HUES64 (cell line): ENCODE data around the gene WIPF2.
"Not testable (repeated sequence)": the region's sequence is repeated elsewhere in the genome, so short reads cannot be mapped to it uniquely, and the experiment has no call there.

Experiments
- H3K27ac ChIP-seq: 2 replicates; pipeline ENCODE4 v1.7.0; 2013; ENCODE audit warnings: low read depth, low read length, inconsistent platforms
- H3K27me3 ChIP-seq: 2 replicates; pipeline ENCODE4 v1.6.1; 2013; ENCODE audit warnings: mild to moderate bottlenecking, low read length; ENCODE audit not compliant: insufficient read depth
- H3K36me3 ChIP-seq: 2 replicates; pipeline ENCODE4 v1.6.1; 2013; ENCODE audit warnings: mild to moderate bottlenecking, low read length; ENCODE audit not compliant: insufficient read depth
- H3K4me1 ChIP-seq: 2 replicates; pipeline ENCODE4 v1.6.1; 2013; ENCODE audit warnings: mild to moderate bottlenecking, low read length, moderate library complexity; ENCODE audit not compliant: insufficient read depth
- H3K4me3 ChIP-seq: 2 replicates; pipeline ENCODE4 v1.5.1; 2013; ENCODE audit warnings: mild to moderate bottlenecking, low read length, moderate library complexity
- H3K9ac ChIP-seq: 2 replicates; pipeline ENCODE4 v1.6.1; 2013; ENCODE audit warnings: mild to moderate bottlenecking, low read depth, low read length
- H3K9me3 ChIP-seq: 2 replicates; pipeline ENCODE4 v1.6.1; 2013; ENCODE audit warnings: low read depth, low read length; ENCODE audit not compliant: insufficient read depth
- WGBS: fragments of 150-250, 120-280 bp; methylation state at CpG from one replicate; pipeline ENCODE4 v1.1.7; 2013; ENCODE audit warnings: missing lambda C conversion rate; 5-methylcytosine and 5-hydroxymethylcytosine counted together

WIPF2 gene

GRCh38 chr17:40224718-40225550, 5.8 kb downstream of the WIPF2 start:
- Histone ChIP-seq H3K36me3 (no peaks in the 10 kb centered on the region), H3K27me3 (no peaks in the 10 kb centered on the region), H3K27ac (no peak overlapping the region), H3K4me1 (no peaks in the 10 kb centered on the region), H3K4me3 (no peak overlapping the region), H3K9me3 (no peaks in the 10 kb centered on the region), H3K9ac (no peak overlapping the region)
- WGBS: 90% methylated on average over 5 of the region's 5 CpGs

GRCh38 chr17:40229146-40229545, 10.0 kb downstream of the WIPF2 start:
- not testable (repeated sequence) for H3K27me3 ChIP-seq, H3K4me3 ChIP-seq, H3K4me1 ChIP-seq, H3K27ac ChIP-seq, H3K9me3 ChIP-seq, H3K9ac ChIP-seq
- WGBS: 98% methylated on average over 12 of the region's 14 CpGs
- peaks cover 12% of the 10 kb centered on the region for H3K36me3 ChIP-seq

DNA sequence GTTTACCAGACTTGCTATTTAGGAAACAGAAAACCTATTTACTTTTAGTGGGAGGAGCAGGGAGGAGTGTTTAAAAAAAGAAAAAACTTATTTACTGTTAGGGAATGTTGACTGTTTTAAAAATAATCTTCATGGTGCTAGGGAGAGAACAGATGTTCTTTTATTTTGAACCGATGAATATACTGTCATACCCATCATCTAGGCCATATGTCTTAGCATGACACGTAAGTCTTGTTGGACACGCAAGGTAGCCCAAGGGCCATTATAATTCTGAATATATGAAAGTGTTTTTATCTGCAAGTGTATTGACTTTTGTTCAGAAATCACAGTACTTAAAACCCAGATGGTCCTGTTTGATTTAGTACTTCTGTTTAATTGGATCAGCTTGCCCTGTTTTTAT, 11.6 kb downstream of the WIPF2 start:
- no peak overlapping the region for H3K9ac ChIP-seq
- 100% methylated on average over 3 of the region's 3 CpGs for WGBS
- peaks cover 16% of the 10 kb centered on the region for H3K36me3 ChIP-seq
- H3K4me1 ChIP-seq: no peaks in the 10 kb centered on the region
- no peak overlapping the region for H3K4me3 ChIP-seq
- H3K9me3 ChIP-seq: no peaks in the 10 kb centered on the region
- no peak overlapping the region for H3K27ac ChIP-seq
- H3K27me3 ChIP-seq: no peaks in the 10 kb centered on the region

GRCh38 chr17:40231928-40232327, 12.8 kb downstream of the WIPF2 start:
- H3K4me3 ChIP-seq, H3K27me3 ChIP-seq, H3K27ac ChIP-seq, H3K9ac ChIP-seq, H3K4me1 ChIP-seq, H3K9me3 ChIP-seq: not testable (repeated sequence)
- peaks cover 19% of the 10 kb centered on the region for H3K36me3 ChIP-seq
- 95% methylated on average over 4 of the region's 4 CpGs for WGBS

DNA sequence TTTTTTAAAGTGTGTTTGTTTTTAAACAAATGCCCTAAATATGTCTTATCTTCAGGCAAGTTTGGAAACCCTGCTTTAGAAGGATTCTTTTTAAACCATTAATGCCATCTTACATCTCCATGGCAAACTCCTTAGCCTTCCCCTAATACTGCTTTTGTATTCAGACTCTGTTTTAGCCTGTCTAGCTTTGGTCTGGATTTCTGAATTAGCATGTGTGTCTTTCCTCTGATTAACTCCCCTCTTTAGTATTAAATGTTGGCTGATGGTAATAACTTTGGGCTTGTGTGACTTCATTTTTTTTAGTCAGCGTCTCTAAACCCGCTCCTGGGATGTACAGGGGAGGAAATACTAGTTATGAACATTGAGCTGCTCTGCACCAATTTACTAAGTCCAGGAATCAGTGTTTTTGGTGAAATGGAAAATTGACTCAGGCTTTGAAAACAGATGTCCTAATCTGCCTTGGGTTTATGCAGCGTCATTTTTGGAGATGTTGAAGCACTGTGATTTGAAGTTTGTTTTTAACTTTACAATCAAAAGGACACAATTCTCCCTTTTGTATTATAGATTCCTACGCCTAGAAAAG, 22.2 kb downstream of the WIPF2 start:
- Histone ChIP-seq H3K9ac (no peak overlapping the region), H3K4me1 (no peaks in the 10 kb centered on the region), H3K4me3 (no peak overlapping the region), H3K27me3 (no peaks in the 10 kb centered on the region), H3K36me3 (peaks cover 3% of the 10 kb centered on the region; the same call in 1 of the 2 replicates), H3K27ac (no peak overlapping the region), H3K9me3 (no peaks in the 10 kb centered on the region)
- 93% methylated on average over 4 of the region's 4 CpGs for WGBS

GRCh38 chr17:40242774-40243173, 23.7 kb downstream of the WIPF2 start:
- Histone ChIP-seq H3K27ac (no peak overlapping the region), H3K4me1 (no peaks in the 10 kb centered on the region), H3K4me3 (no peak overlapping the region), H3K36me3 (no peaks in the 10 kb centered on the region), H3K27me3 (no peaks in the 10 kb centered on the region), H3K9me3 (no peaks in the 10 kb centered on the region), H3K9ac (no peak overlapping the region)
- 94% methylated on average over 3 of the region's 3 CpGs for WGBS

GRCh38 chr17:40243761-40244160, 24.7 kb downstream of the WIPF2 start:
- Histone ChIP-seq H3K27me3 (no peaks in the 10 kb centered on the region), H3K9ac (no peak overlapping the region), H3K27ac (no peak overlapping the region), H3K36me3 (no peaks in the 10 kb centered on the region), H3K9me3 (no peaks in the 10 kb centered on the region), H3K4me1 (no peaks in the 10 kb centered on the region), H3K4me3 (no peak overlapping the region)
- 94% methylated on average over 3 of the region's 3 CpGs for WGBS

GRCh38 chr17:40244255-40244654, 25.2 kb downstream of the WIPF2 start:
- no peaks in the 10 kb centered on the region for H3K36me3 ChIP-seq
- H3K9ac ChIP-seq: no peak overlapping the region
- no peak overlapping the region for H3K4me3 ChIP-seq
- no peak overlapping the region for H3K27ac ChIP-seq
- H3K9me3 ChIP-seq: no peaks in the 10 kb centered on the region
- 97% methylated on average over 4 of the region's 4 CpGs for WGBS
- no peaks in the 10 kb centered on the region for H3K27me3 ChIP-seq
- H3K4me1 ChIP-seq: no peaks in the 10 kb centered on the region

DNA sequence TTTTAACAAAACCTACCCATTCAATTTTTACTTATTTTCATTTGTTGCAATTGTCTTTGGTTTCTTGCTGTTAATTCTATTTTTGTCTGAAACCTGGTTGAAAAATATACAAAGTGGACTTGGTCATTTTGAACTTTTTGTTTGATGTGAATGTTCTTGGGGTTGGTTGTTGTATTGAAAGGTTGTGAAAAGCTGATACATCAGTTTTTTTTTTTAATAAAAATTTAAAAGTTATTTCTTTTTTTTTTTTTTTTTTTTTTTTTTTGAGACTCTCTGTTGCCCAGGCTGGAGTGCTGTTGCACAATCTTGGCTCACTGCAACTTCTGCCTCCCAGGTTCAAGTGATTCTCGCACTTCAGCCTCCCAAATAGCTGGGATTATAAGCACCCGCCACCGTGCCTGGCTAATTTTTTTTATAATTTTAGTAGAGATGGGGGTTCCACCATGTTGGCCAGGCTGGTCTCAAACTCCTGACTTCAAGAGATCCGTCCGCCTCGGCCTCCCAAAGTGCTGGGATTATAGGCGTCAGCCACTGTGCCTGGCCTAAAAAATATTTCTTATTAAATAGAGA, 28.9 kb downstream of the WIPF2 start:
- Histone ChIP-seq H3K4me1 (no peaks in the 10 kb centered on the region), H3K36me3 (no peaks in the 10 kb centered on the region), H3K4me3 (no peak overlapping the region), H3K9me3 (no peaks in the 10 kb centered on the region), H3K27me3 (no peaks in the 10 kb centered on the region), H3K27ac (no peak overlapping the region), H3K9ac (no peak overlapping the region)
- WGBS: 92% methylated on average over 7 of the region's 7 CpGs

GRCh38 chr17:40248507-40248906, 29.4 kb downstream of the WIPF2 start:
- Histone ChIP-seq H3K9ac (no peak overlapping the region), H3K27me3 (no peaks in the 10 kb centered on the region), H3K27ac (no peak overlapping the region), H3K4me3 (no peak overlapping the region), H3K9me3 (no peaks in the 10 kb centered on the region), H3K4me1 (no peaks in the 10 kb centered on the region), H3K36me3 (no peaks in the 10 kb centered on the region)
- WGBS: 81% methylated on average over 1 of the region's 1 CpG

- H3K9ac ChIP-seq: no peak overlapping the region
Measured at GRCh38 chr17:40251576-40251975, 32.5 kb downstream of the WIPF2 start.

More at GRCh38 chr17:40251576-40251975, 32.5 kb downstream of the WIPF2 start:
- Histone ChIP-seq H3K27me3 (no peaks in the 10 kb centered on the region), H3K4me3 (no peak overlapping the region), H3K4me1 (no peaks in the 10 kb centered on the region), H3K36me3 (peaks cover 7% of the 10 kb centered on the region), H3K27ac (no peak overlapping the region), H3K9me3 (no peaks in the 10 kb centered on the region)
